Right lobe of liver (tissue), 4 donors: ENCODE results near the gene ATXN3.

Experiments used
- CTCF ChIP-seq, 4 donors: fragments of 200-600 bp in 3 of 4; fragments of 450-650 bp in 1 of 4; IDR thresholded peaks; one replicate each; pipeline versions ENCODE4 v1.5.1 to v1.8.0; 2016 to 2022; ENCODE audit warnings: antibody characterized with exemption in 4 of 4, mild to moderate bottlenecking in 2 of 4
- POLR2A ChIP-seq: fragments of 450-650 bp; IDR thresholded peaks from one replicate; pipeline ENCODE4 v1.6.1; 2017; ENCODE audit warnings: antibody characterized with exemption, mild to moderate bottlenecking
- donor health status: DM: no; HTN: no; CAD: no.
- donor health status: DM: no; HTN: no; CAD: no.
- donor health status: DM: no; HTN: yes; CAD: no.

GRCh38 chr14:92153581-92153980 lies 47.2 kb upstream of the ATXN3 start:
- TF ChIP-seq CTCF (IDR thresholded peaks at IDR 0.05), result no peak
- TF ChIP-seq POLR2A, result no peak
